H1 (cell line): ENCODE measurements around the gene KCNMA1. TPM values are rescaled to one million over a fixed set of nuclear protein-coding genes. Genes with fewer than 3 reads are reported as not detected.

Experiments used
- CTCF ChIA-PET: fragments of 300-600 bp; sonication (Branson Sonifier 250); formaldehyde crosslinking; loops from one replicate; lab custom pipeline; 2021; ENCODE audit not compliant: partially characterized antibody; lab: Charles Lee
- POLR2A ChIA-PET: fragments of 300-600 bp; sonication (Branson Sonifier 250); formaldehyde crosslinking; loops from one replicate; lab custom pipeline; 2021; ENCODE audit warnings: inconsistent platforms; ENCODE audit not compliant: partially characterized antibody; lab: Charles Lee
- DNase-seq, 2 experiments: peaks; one replicate each; pipeline versions ENCODE4 v3.0.0 to v3.0.0-alpha.2; 2010 to 2022; ENCODE audit warnings: low spot score in 2 of 2, low read depth in 1 of 2, mixed read lengths in 1 of 2
- FAIRE-seq: peaks from 2 replicates; lab custom pipeline; 2011; peaks lifted over from hg19 to GRCh38; lab: Jason Lieb, UNC
- H2AFZ ChIP-seq: 2 replicates; pipeline ENCODE4 v1.8.1; 2012; ENCODE audit warnings: low read length, inconsistent platforms
- H2AK5ac ChIP-seq: 2 replicates; pipeline ENCODE4 v1.6.1; 2013; ENCODE audit warnings: low read depth, low read length
- H2BK120ac ChIP-seq: replicated peaks from 2 replicates; pipeline ENCODE3; 2013; ENCODE audit warnings: low read depth, low read length, inconsistent platforms
- H2BK12ac ChIP-seq: 2 replicates; pipeline ENCODE4 v1.6.1; 2013; ENCODE audit warnings: low read depth, low read length
- H2BK15ac ChIP-seq: 2 replicates; pipeline ENCODE4 v1.6.1; 2013; ENCODE audit warnings: low read length
- H2BK20ac ChIP-seq: 2 replicates; pipeline ENCODE4 v1.6.1; 2013; ENCODE audit warnings: low read length
- H2BK5ac ChIP-seq: 2 replicates; pipeline ENCODE4 v1.6.1; 2013; ENCODE audit warnings: low read depth, low read length
- H3K14ac ChIP-seq: 2 replicates; pipeline ENCODE4 v1.6.1; 2013; ENCODE audit warnings: inconsistent platforms; ENCODE audit not compliant: insufficient read length
- H3K18ac ChIP-seq: 2 replicates; pipeline ENCODE4 v1.6.1; 2013; ENCODE audit warnings: low read length; ENCODE audit errors: extremely low read depth
- H3K23ac ChIP-seq: 2 replicates; pipeline ENCODE4 v1.6.1; 2013; ENCODE audit warnings: inconsistent platforms; ENCODE audit not compliant: insufficient read length
- H3K23me2 ChIP-seq: 2 replicates; pipeline ENCODE4 v1.6.1; 2013; ENCODE audit warnings: low read depth, low read length
- H3K27ac ChIP-seq: 2 replicates; pipeline ENCODE4 v1.6.1; 2011; ENCODE audit warnings: low read depth, low read length, inconsistent platforms
- H3K27me3 ChIP-seq, 4 experiments: replicated peaks in 1 of 4; 1 replicate in 1 of 4; 2 replicates in 3 of 4; pipeline versions ENCODE4 v1.6.1 to v1.8.1; 2011 to 2013; ENCODE audit warnings: low read length in 3 of 4, mild to moderate bottlenecking in 3 of 4, inconsistent platforms in 2 of 4, mixed read lengths in 2 of 4, moderate library complexity in 1 of 4; ENCODE audit not compliant: control insufficient read depth in 3 of 4, insufficient read depth in 3 of 4; ENCODE audit errors: extremely low read depth in 1 of 4
- H3K36me3 ChIP-seq, 4 experiments: 2 replicates each; pipeline versions ENCODE4 v1.6.1 to v1.8.1; 2011 to 2013; ENCODE audit warnings: mild to moderate bottlenecking in 4 of 4, low read length in 3 of 4, moderate library complexity in 2 of 4, control low read depth in 1 of 4, inconsistent platforms in 1 of 4; ENCODE audit not compliant: insufficient read depth in 4 of 4, control insufficient read depth in 2 of 4
- H3K4ac ChIP-seq: replicated peaks from 2 replicates; pipeline ENCODE3; 2013; ENCODE audit warnings: low read length, low read depth, mixed read lengths, inconsistent platforms; ENCODE audit not compliant: insufficient read length
- H3K4me1 ChIP-seq, 4 experiments: replicated peaks in 1 of 4; 1 replicate in 1 of 4; 2 replicates in 3 of 4; pipeline versions ENCODE4 v1.6.1 to v1.8.1; 2011 to 2013; ENCODE audit warnings: low read length in 3 of 4, inconsistent platforms in 2 of 4, mixed read lengths in 1 of 4; ENCODE audit not compliant: insufficient read depth in 4 of 4, control insufficient read depth in 3 of 4
- H3K4me2 ChIP-seq, 2 experiments: 2 replicates each; pipeline versions ENCODE4 v1.6.1 to v1.8.1; 2011 to 2013; ENCODE audit warnings: low read depth in 2 of 2, low read length in 2 of 2, control low read depth in 1 of 2, inconsistent platforms in 1 of 2, mild to moderate bottlenecking in 1 of 2; ENCODE audit not compliant: insufficient read depth in 1 of 2
- H3K4me3 ChIP-seq, 4 experiments: fragments of 200-600, 300-600 bp in 1 of 4; sonication (generic), shearing (Covaris generic), sonication (Bioruptor Twin) in 1 of 4; 2 replicates each; pipeline versions ENCODE4 v1.5.1 to v1.8.1; 2011 to 2016; ENCODE audit warnings: low read length in 4 of 4, low read depth in 3 of 4, control low read depth in 2 of 4, inconsistent platforms in 2 of 4, mild to moderate bottlenecking in 2 of 4, mixed read lengths in 1 of 4, moderate library complexity in 1 of 4; ENCODE audit not compliant: insufficient read depth in 2 of 4; ENCODE audit errors: extremely low read depth in 1 of 4
- H3K56ac ChIP-seq: replicated peaks from 2 replicates; pipeline ENCODE3; 2013; ENCODE audit warnings: low read depth, mild to moderate bottlenecking, mixed read lengths, low read length, inconsistent platforms; ENCODE audit not compliant: insufficient read length
- H3K79me1 ChIP-seq: 2 replicates; pipeline ENCODE4 v1.6.1; 2013; ENCODE audit warnings: low read depth, low read length, control low read depth
- H3K79me2 ChIP-seq, 2 experiments: 2 replicates each; pipeline versions ENCODE4 v1.6.1 to v1.8.1; 2012 to 2013; ENCODE audit warnings: low read length in 2 of 2, mild to moderate bottlenecking in 2 of 2, inconsistent platforms in 1 of 2; ENCODE audit not compliant: insufficient read depth in 2 of 2, control insufficient read depth in 1 of 2
- H3K9ac ChIP-seq, 4 experiments: replicated peaks in 1 of 4; 1 replicate in 1 of 4; 2 replicates in 3 of 4; pipeline versions ENCODE4 v1.6.1 to v1.8.1; 2011 to 2013; ENCODE audit warnings: low read depth in 3 of 4, low read length in 3 of 4, control low read depth in 2 of 4, mild to moderate bottlenecking in 2 of 4, moderate library complexity in 2 of 4, inconsistent platforms in 1 of 4; ENCODE audit errors: extremely low read depth in 1 of 4
- H3K9me3 ChIP-seq, 2 experiments: 2 replicates each; pipeline versions ENCODE4 v1.6.1 to v1.8.1; 2012 to 2013; ENCODE audit warnings: mild to moderate bottlenecking in 2 of 2, moderate library complexity in 2 of 2, control low read depth in 1 of 2, inconsistent platforms in 1 of 2, low read depth in 1 of 2, low read length in 1 of 2, mixed read lengths in 1 of 2; ENCODE audit not compliant: insufficient read depth in 2 of 2
- H4K20me1 ChIP-seq, 2 experiments: replicated peaks in 1 of 2; 2 replicates each; pipeline versions ENCODE3 to v1.8.1; 2011 to 2013; ENCODE audit warnings: inconsistent platforms in 2 of 2, low read length in 2 of 2, mild to moderate bottlenecking in 1 of 2; ENCODE audit not compliant: insufficient read depth in 2 of 2, control insufficient read depth in 1 of 2
- H4K5ac ChIP-seq: 2 replicates; pipeline ENCODE4 v1.6.1; 2013; ENCODE audit warnings: low read length, low read depth, mixed read lengths, inconsistent platforms; ENCODE audit not compliant: insufficient read length
- H4K8ac ChIP-seq: 2 replicates; pipeline ENCODE4 v1.8.0; 2013; ENCODE audit warnings: mild to moderate bottlenecking, moderate library complexity, low read length, inconsistent platforms; ENCODE audit not compliant: insufficient read depth; ENCODE audit errors: extremely low read depth
- H4K91ac ChIP-seq: replicated peaks from 2 replicates; pipeline ENCODE3; 2013; ENCODE audit warnings: low read length, mixed read lengths, inconsistent platforms; ENCODE audit not compliant: insufficient read length
- BCL11A ChIP-seq, 2 experiments: IDR thresholded peaks; one replicate each; pipeline ENCODE4 v1.6.1; 2011; ENCODE audit warnings: low read depth in 2 of 2, low read length in 2 of 2, mild to moderate bottlenecking in 2 of 2
- BRCA1 ChIP-seq: IDR thresholded peaks from 2 replicates; pipeline ENCODE4 v1.6.1; 2012; ENCODE audit warnings: low read depth, low read length, improper control_type of control experiment
- CBX5 ChIP-seq: fragments of 300-800, 300-1000 bp; sonication (generic); IDR thresholded peaks from 2 replicates; pipeline ENCODE4 v1.7.1; 2016; ENCODE audit warnings: antibody characterized with exemption, low read length, low read depth
- CBX8 ChIP-seq: fragments of 300-800, 300-1000 bp; sonication (generic); IDR thresholded peaks from 2 replicates; pipeline ENCODE4 v1.7.1; 2016; ENCODE audit warnings: low read depth, low read length, borderline replicate concordance
- CREB1 ChIP-seq: IDR thresholded peaks from 2 replicates; pipeline ENCODE4 v1.6.1; 2012; ENCODE audit warnings: inconsistent platforms
- EGR1 ChIP-seq: IDR thresholded peaks from 2 replicates; pipeline ENCODE4 v1.6.1; 2011; ENCODE audit warnings: low read depth, low read length, borderline replicate concordance
- EP300 ChIP-seq, 2 experiments: IDR thresholded peaks; 1 replicate in 1 of 2; 2 replicates in 1 of 2; pipeline ENCODE4 v1.6.1; 2011 to 2012; ENCODE audit warnings: low read depth in 2 of 2, low read length in 2 of 2, mild to moderate bottlenecking in 2 of 2, borderline replicate concordance in 1 of 2, inconsistent platforms in 1 of 2, moderate library complexity in 1 of 2
- GTF2F1 ChIP-seq: IDR thresholded peaks from 2 replicates; pipeline ENCODE4 v1.6.1; 2012; ENCODE audit warnings: low read depth, low read length, improper control_type of control experiment, borderline replicate concordance
- KDM1A ChIP-seq: fragments of 200-600, 300-600 bp; sonication (generic); IDR thresholded peaks from 2 replicates; pipeline ENCODE4 v1.7.1; 2016; ENCODE audit warnings: mild to moderate bottlenecking, low read length, borderline replicate concordance
- KDM4A ChIP-seq: IDR thresholded peaks from one replicate; pipeline ENCODE4 v1.7.1; 2012; ENCODE audit warnings: low read depth, mild to moderate bottlenecking, moderate library complexity, low read length, inconsistent platforms; ENCODE audit not compliant: severe bottlenecking
- MAFK ChIP-seq: IDR thresholded peaks from 2 replicates; pipeline ENCODE4 v1.6.1; 2012; ENCODE audit warnings: low read depth, mild to moderate bottlenecking, improper control_type of control experiment, low read length
- NANOG ChIP-seq: IDR thresholded peaks from 2 replicates; pipeline ENCODE4 v1.6.1; 2011; ENCODE audit warnings: low read length, low read depth, mild to moderate bottlenecking, inconsistent platforms; ENCODE audit not compliant: insufficient read depth, poor library complexity, severe bottlenecking
- TCF12 ChIP-seq: IDR thresholded peaks from 2 replicates; pipeline ENCODE4 v1.6.1; 2011; ENCODE audit warnings: low read depth, mild to moderate bottlenecking, low read length
- WGBS, 2 experiments: shearing (Covaris generic) in 1 of 2; methylation state at CpG; one replicate each; pipeline versions ENCODE4 v1.1.6 to v1.1.7; 2013 to 2015; ENCODE audit warnings: low lambda C conversion rate in 2 of 2, mixed read lengths in 2 of 2, inconsistent platforms in 1 of 2, low coverage in 1 of 2, missing lambda C conversion rate in 1 of 2; ENCODE audit not compliant: insufficient replicate concordance in 2 of 2, insufficient coverage in 1 of 2, insufficient read length in 1 of 2; ENCODE audit errors: extremely low coverage in 1 of 2, missing lambda C conversion rate in 1 of 2; 5-methylcytosine and 5-hydroxymethylcytosine counted together
- polyA plus RNA-seq, 7 experiments: library from polyadenylated mRNA; depleted of rRNA in 3 of 7; stranded (reverse) in 5 of 7; unstranded in 2 of 7; fragments of >200 nt in 5 of 7; fragments of 200-250 nt in 2 of 7; gene quantifications; 1 replicate in 5 of 7; 2 replicates in 1 of 7; 4 replicates in 1 of 7; pipeline versions ENCODE4 v1.2.1 to v1.2.3, GENCODE V29; 2011 to 2013; ENCODE audit warnings: missing spikeins in 2 of 7, mixed read lengths in 2 of 7
- total RNA-seq: library from RNA; stranded (reverse); fragmentation: NEBNext Ultra II Directional; extraction: Animal tissue kit (Norgen Biotek cat#: 25700); gene quantifications from 2 replicates; pipeline ENCODE4 v1.2.1, GENCODE V29; 2021
- TF ChIP-seq, protein P1 (sequence below): IDR thresholded peaks from 2 replicates; pipeline ENCODE4 v1.6.1; 2011; ENCODE audit warnings: low read length, improper control_type of control experiment

The KCNMA1 gene
- total and polyA plus RNA-seq, 2 of the 8 experiments (the other 6 are each of a cell fraction or from before 2014, with no cell fraction given): 10.2 to 11.1 TPM

DNA sequence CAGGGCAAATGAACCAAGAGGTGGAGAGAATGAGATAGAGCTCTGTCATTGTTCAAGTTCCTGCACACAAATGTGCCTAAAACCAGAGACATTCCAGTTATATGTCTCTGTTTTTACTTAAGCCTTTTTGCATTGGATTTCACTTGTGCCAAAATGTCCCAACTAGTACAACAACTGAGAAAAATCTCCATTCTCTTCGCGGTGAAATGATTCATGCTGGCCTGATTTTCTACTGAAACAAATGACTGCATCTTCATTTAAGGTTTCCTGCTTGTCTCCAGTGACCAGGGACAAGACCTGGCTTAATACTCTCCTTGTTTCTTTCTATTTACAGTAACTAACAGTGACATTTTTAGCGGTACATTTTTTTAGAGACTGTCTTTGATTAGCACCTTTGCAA lies 714.9 kb downstream of the KCNMA1 start:
- no peak overlapping the region for H3K18ac ChIP-seq
- H3K79me1 ChIP-seq: no peaks in the 10 kb centered on the region
- FAIRE-seq: no peak
- no peak overlapping the region for H3K4me3 ChIP-seq
- H4K20me1 ChIP-seq: no peaks in the 10 kb centered on the region
- H2BK12ac ChIP-seq: no peak overlapping the region
- H2AK5ac ChIP-seq: no peak overlapping the region
- no peak overlapping the region for H2BK120ac ChIP-seq
- no peaks in the 10 kb centered on the region for H3K27me3 ChIP-seq
- H3K23ac ChIP-seq: no peak overlapping the region
- no peak overlapping the region for H3K27ac ChIP-seq
- no peak overlapping the region for H2BK20ac ChIP-seq
- no peak overlapping the region for H3K56ac ChIP-seq
- H4K8ac ChIP-seq: no peak overlapping the region
- H3K79me2 ChIP-seq: no peaks in the 10 kb centered on the region
- H3K9me3 ChIP-seq: no peaks in the 10 kb centered on the region
- H4K5ac ChIP-seq: no peak overlapping the region
- WGBS, 2 experiments: 98% methylated on average over 3 of the region's 3 CpGs; no CpG with 5 or more reads in 1 of the 2 experiments
- ChIA-PET POLR2A (no interaction called here), CTCF (interaction anchor here (1.2 kb wide), 1 partner anchor 63 kb away, joined by 3 read pairs; no protein-coding TSS in a partner anchor)
- no peaks in the 10 kb centered on the region for H3K36me3 ChIP-seq
- H3K4me2 ChIP-seq: no peak overlapping the region
- no peak overlapping the region for H4K91ac ChIP-seq
- H2BK15ac ChIP-seq: no peak overlapping the region
- H2AFZ ChIP-seq: no peak overlapping the region
- peaks cover 0 to 6% (median 0%) of the 10 kb centered on the region in 4 experiments; a peak in 1 of 7 replicates for H3K4me1 ChIP-seq
- H2BK5ac ChIP-seq: no peak overlapping the region
- no peak overlapping the region for H3K14ac ChIP-seq
- no peak for DNase-seq
- no peaks in the 10 kb centered on the region for H3K23me2 ChIP-seq
- H3K9ac ChIP-seq: no peak overlapping the region
- H3K4ac ChIP-seq: no peak overlapping the region
- TF ChIP-seq NANOG (no peak), CBX8 (no peak), CBX5 (no peak), KDM4A (no peak), BRCA1 (no peak), GTF2F1 (no peak), BCL11A (IDR thresholded peaks at IDR 0.05; ENCODE audit: low read depth in 2 of 2, low read length in 2 of 2) (no peak), TCF12 (no peak), CREB1 (no peak), EGR1 (no peak), MAFK (no peak), EP300 (IDR thresholded peaks at IDR 0.05; ENCODE audit: borderline replicate concordance in 1 of 2, low read depth in 2 of 2, low read length in 2 of 2) (no peak), KDM1A (no peak)
- TF ChIP-seq, protein P1, sequence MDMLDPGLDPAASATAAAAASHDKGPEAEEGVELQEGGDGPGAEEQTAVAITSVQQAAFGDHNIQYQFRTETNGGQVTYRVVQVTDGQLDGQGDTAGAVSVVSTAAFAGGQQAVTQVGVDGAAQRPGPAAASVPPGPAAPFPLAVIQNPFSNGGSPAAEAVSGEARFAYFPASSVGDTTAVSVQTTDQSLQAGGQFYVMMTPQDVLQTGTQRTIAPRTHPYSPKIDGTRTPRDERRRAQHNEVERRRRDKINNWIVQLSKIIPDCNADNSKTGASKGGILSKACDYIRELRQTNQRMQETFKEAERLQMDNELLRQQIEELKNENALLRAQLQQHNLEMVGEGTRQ: no peak
